Stimulated activated CD8-positive, alpha-beta memory T cell treated with anti-CD3 and anti-CD28 coated beads, Interleukin-15, amount 100 ng/mL, for 1 hour (primary cell): ENCODE results near the gene LMO1.

Experiments used
- DNase-seq: peaks from one replicate; pipeline ENCODE4 v3.0.0-alpha.2; 2020; ENCODE audit warnings: low read depth

LMO1 gene

GRCh38 chr11:8288166-8288772 lies 24.6 kb upstream of the LMO1 start:
- no peak for DNase-seq

- DNase-seq, result no peak
These were observed 24.0 kb upstream of the LMO1 start for GRCh38 chr11:8287703-8288102.

GRCh38 chr11:8287297-8287696 lies 23.6 kb upstream of the LMO1 start:
- DNase-seq, result no peak

DNA sequence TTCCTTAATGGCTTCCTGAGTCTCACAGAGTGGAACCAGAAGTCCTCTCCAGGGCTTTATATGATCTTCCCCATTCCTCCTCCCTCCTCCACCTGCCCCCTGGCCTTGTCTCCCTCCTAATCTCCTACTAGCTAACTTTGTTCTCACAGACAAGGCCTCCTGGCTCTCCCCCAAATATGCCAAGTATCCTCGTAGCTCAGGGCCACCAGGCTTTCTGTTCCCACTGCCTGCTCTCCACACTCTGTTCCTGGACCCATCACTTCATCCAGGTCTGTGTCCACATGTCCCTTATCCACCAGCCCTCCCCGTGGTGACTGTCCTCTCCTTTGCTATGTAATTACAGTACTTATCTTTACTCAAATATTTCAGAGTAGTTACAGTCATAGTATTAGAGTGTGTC lies 23.2 kb upstream of the LMO1 start:
- DNase-seq, result no peak

DNA sequence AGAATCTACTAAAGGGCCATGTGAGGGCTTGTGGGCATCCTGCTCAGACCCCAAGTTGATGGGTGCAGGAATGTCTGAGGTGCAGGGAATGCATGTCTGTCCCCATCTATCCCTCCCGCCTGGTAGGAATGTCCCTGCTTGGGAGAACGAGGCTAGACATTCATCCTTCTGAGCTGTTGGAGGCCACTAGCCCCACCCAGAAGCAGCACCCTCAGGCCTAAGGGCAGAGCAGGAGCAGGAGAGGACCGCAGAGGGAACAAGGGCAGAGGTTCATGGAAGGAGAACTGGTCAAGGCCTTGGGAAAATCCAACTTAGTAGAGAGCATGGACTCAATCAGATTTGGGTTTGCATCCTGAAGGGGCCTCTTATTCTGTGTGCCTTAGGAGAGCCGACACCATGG lies 22.1 kb upstream of the LMO1 start:
- DNase-seq, result no peak

DNA sequence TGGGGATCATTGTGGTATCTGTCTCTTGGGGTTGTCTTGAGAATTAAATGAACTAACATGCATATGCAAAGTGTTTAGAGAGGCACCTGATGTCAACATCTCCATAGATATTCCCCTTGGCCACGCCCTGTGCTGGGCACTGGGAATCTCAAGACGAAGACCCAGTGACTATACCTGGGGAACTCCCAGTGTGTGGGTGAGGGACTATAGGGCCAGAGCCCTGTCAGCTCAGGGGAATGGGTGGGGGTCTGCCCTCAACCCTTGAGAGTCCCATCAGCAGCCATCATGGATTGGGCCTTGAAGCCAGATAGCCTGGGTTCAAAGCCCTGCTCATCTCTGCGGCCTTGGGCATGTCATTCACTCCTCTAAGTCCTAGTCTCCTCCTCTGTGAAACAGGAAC lies 21.6 kb upstream of the LMO1 start:
- DNase-seq, result no peak

- no peak for DNase-seq
These were observed 20.0 kb upstream of the LMO1 start for GRCh38 chr11:8283465-8284230.

DNA sequence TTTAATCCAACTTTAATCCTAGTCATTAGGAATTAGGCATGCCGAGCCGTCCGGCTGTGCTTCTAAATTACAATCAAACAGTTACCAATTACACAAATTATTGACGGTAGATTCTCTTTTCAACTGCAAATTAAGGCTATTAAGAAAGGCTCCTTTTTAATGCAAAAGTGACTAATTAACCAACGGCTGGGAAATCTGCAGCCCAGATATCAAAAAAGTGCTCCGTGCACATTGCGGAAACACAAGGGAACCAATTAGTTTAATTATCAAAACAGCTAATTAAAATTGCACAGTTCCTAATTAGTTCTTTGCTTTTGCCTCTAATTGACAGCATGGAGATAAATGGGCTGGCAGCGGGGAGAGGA lies 19.4 kb upstream of the LMO1 start:
- no peak for DNase-seq

DNA sequence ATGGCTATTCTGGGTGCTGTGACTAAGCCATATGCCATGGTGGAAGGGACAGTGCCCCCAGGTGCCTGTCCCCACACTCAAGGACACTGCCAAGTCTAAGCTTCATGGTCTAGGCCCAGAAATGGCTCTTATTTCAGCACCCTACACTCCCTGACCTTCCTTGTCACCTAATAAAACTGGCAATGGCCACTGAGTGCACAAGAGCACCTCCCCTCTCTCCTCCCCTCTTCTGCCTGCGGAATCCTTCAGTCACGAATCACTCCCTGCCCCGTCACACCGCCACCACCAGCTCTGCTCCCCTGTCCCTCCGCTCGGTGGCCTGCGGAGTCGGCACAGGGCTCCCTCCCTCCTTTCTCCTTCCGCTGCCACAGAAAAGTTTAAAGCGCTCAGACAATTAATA lies 19.0 kb upstream of the LMO1 start:
- DNase-seq, result no peak

- DNase-seq, result no peak
These were observed 17.6 kb upstream of the LMO1 start for GRCh38 chr11:8281266-8281665.

GRCh38 chr11:8277691-8278090 lies 14.0 kb upstream of the LMO1 start:
- DNase-seq, result no peak

DNA sequence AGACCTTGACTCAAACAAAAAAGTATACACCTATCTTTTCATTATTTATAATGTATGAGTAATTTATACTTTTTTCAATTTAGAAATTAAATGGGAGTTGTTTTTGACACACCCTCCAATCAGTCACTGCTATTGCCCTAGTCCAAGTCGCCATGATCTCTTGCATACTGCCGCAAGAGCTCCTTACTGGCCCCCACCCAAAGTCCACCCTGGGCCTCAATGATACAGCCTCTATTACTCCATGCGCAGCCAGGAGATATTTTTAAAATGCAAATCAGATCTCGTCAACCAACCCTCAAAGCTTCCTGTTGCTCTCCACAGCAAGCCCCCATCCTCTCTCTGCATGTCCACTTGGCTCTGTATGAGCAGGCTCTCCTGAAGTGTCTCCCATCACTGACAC lies 12.8 kb upstream of the LMO1 start:
- DNase-seq, result no peak

DNA sequence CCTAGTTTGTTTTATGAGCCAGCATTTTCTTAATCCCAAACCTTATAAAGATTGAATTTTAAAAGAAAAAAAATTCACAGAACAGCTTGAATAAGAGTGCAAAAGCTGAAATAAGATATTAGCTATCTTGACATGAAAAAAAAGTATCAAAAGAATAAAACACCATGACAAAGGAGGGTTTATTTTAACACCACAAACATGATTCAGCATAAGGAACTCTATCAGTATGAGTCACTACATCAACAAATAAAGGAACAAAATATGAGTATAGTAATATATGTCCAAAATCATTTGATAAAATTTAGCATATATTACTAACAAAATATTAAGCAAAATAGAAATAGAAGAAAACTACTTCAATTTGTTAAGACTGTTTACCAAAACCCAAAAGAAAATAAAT lies 9.6 kb upstream of the LMO1 start:
- DNase-seq, result no peak

GRCh38 chr11:8271106-8271886 lies 7.6 kb upstream of the LMO1 start:
- no peak for DNase-seq

DNA sequence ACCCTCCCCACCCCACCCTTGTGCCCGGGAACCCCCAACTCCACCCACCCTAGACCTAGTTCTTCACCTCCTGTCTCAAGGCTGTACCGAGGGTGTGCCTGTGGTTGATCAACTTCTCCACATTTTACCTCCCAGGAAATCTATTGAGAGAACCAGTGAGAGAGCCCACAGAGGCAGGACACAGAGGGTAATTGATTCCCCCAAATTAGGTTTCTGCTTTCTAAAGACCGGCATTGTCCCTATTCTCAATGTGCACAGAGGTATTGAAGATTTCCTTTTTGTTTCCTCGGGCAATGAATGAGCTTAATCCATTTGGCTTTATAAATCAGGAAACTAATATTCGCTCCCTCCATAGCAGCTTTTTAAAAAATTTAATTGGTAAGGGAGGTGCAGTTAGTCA lies 6.0 kb upstream of the LMO1 start:
- DNase-seq, result no peak

DNA sequence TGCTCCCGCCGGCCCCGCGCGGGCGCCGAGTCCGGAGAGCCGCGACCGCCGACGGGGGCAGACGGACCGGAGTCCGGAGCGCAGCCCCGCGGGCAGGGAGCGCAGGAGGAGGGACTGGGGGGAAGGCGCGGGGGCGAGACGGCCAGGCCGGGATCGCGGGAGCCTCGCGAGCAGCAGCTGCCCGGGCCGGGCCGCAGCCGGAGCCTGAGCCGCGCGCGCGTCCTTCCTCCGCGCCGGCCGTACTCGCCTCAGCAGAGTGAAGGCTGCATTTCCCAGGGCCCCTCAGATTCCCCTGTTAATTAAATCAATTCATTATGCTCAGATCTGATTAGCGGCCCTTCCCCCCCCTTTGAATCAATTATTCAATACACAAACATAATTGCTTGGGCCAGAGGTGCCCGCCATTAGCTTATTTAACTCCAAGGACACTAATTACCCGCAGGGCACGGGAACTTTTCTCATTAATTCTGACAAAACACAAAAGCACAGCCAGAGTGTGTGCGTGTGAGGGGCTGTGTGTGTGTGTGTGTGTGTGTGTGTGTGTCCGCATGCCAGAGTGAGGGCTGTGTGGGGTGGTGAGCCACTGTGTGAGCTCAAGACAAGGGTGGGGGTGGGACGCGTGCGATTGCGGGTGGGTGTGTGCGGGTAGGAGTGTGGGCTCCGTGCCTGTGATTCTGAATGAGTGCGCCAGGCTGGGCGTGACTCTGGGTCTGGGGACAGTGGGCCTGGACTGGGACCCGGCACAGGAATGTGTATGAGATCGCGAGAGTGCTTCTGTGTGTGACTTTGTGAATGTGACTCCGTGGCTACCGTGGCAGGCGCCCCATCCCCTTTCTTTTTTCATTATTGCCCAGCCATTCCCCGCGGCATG lies 5.1 kb upstream of the LMO1 start:
- no peak for DNase-seq

GRCh38 chr11:8267831-8268529 lies 4.3 kb upstream of the LMO1 start:
- no peak for DNase-seq

GRCh38 chr11:8267280-8267679 lies 3.6 kb upstream of the LMO1 start:
- no peak for DNase-seq

GRCh38 chr11:8266246-8267241 lies 2.9 kb upstream of the LMO1 start:
- no peak for DNase-seq

- DNase-seq, result no peak
These were observed 2.1 kb upstream of the LMO1 start for GRCh38 chr11:8265681-8266241.
